MM.1S (cell line): ENCODE measurements around the gene RHOU.

Source experiments
- DNase-seq: peaks from one replicate; pipeline ENCODE4 v3.0.0-alpha.2; 2015
- H2AFZ ChIP-seq: fragments of 300-600 bp; sonication (generic); 2 replicates; pipeline ENCODE4 v1.6.0; 2016; ENCODE audit warnings: antibody characterized with exemption, low read length
- H3F3A ChIP-seq: fragments of 300-600 bp; sonication (generic); 2 replicates; pipeline ENCODE4 v1.6.1; 2016; ENCODE audit warnings: mild to moderate bottlenecking, antibody characterized with exemption, low read length, moderate library complexity, mixed read lengths; ENCODE audit not compliant: insufficient read depth
- H3K27ac ChIP-seq: fragments of 300-600 bp; sonication (generic); 2 replicates; pipeline ENCODE4 v1.5.1; 2016; ENCODE audit warnings: mild to moderate bottlenecking, low read length
- H3K27me3 ChIP-seq: fragments of 300-600 bp; sonication (generic); replicated peaks from 2 replicates; pipeline ENCODE4 v1.6.0; 2016; ENCODE audit warnings: low read length; ENCODE audit not compliant: insufficient read depth
- H3K36me3 ChIP-seq: fragments of 300-600 bp; sonication (generic); replicated peaks from 2 replicates; pipeline ENCODE4 v1.6.1; 2016; ENCODE audit warnings: mild to moderate bottlenecking, low read length, mixed read lengths; ENCODE audit not compliant: insufficient read depth
- H3K4me1 ChIP-seq: fragments of 300-600 bp; sonication (generic); 2 replicates; pipeline ENCODE4 v1.6.1; 2016; ENCODE audit warnings: low read length, mixed read lengths
- H3K4me2 ChIP-seq: fragments of 300-600 bp; sonication (generic); 2 replicates; pipeline ENCODE4 v1.6.0; 2016; ENCODE audit warnings: low read depth, low read length
- H3K4me3 ChIP-seq: fragments of 300-600 bp; sonication (generic); 2 replicates; pipeline ENCODE4 v1.5.1; 2016; ENCODE audit warnings: low read length, mixed read lengths
- H3K79me2 ChIP-seq: fragments of 300-600 bp; sonication (generic); 2 replicates; pipeline ENCODE4 v1.6.1; 2016; ENCODE audit warnings: mixed run types, low read length, mixed read lengths
- H3K9ac ChIP-seq: fragments of 300-600 bp; sonication (generic); 2 replicates; pipeline ENCODE4 v1.6.1; 2016; ENCODE audit warnings: low read length, mixed read lengths
- H3K9me2 ChIP-seq: fragments of 300-600 bp; sonication (generic); replicated peaks from 2 replicates; pipeline ENCODE4 v1.6.1; 2016; ENCODE audit warnings: mild to moderate bottlenecking, low read length, mixed read lengths; ENCODE audit not compliant: insufficient read depth
- H3K9me3 ChIP-seq: fragments of 300-600 bp; sonication (generic); replicated peaks from 2 replicates; pipeline ENCODE4 v1.6.1; 2016; ENCODE audit warnings: mild to moderate bottlenecking, low read length, mixed read lengths; ENCODE audit not compliant: insufficient read depth
- H4K20me1 ChIP-seq: fragments of 300-600 bp; sonication (generic); 2 replicates; pipeline ENCODE4 v1.6.1; 2016; ENCODE audit warnings: mild to moderate bottlenecking, low read length, moderate library complexity, mixed read lengths; ENCODE audit not compliant: insufficient read depth
- CTCF ChIP-seq: fragments of 300-600 bp; sonication (generic); IDR thresholded peaks from 2 replicates; pipeline ENCODE4 v1.5.1; 2016; ENCODE audit warnings: antibody characterized with exemption, low read length, mixed read lengths
- EZH2 ChIP-seq: fragments of 300-600 bp; sonication (generic); optimal IDR thresholded peaks from 2 replicates; pipeline ENCODE3; 2017; ENCODE audit warnings: low read depth, mild to moderate bottlenecking, antibody characterized with exemption, low read length, mixed read lengths
- EZH2phosphoT487 ChIP-seq: fragments of 300-600 bp; sonication (generic); IDR thresholded peaks from 2 replicates; pipeline ENCODE4 v1.6.1; 2018; ENCODE audit warnings: antibody characterized with exemption, low read length

The RHOU gene

GRCh38 chr1:228752675-228753265 lies 17.5 kb downstream of the RHOU start:
- H3F3A ChIP-seq: no peaks in the 10 kb centered on the region
- H4K20me1 ChIP-seq: no peaks in the 10 kb centered on the region
- H2AFZ ChIP-seq: no peak overlapping the region
- DNase-seq: no peak
- no peak overlapping the region for H3K4me2 ChIP-seq
- no peaks in the 10 kb centered on the region for H3K36me3 ChIP-seq
- H3K9me2 ChIP-seq: no peaks in the 10 kb centered on the region
- H3K79me2 ChIP-seq: no peaks in the 10 kb centered on the region
- H3K4me3 ChIP-seq: no peak overlapping the region
- no peak overlapping the region for H3K27ac ChIP-seq
- TF ChIP-seq CTCF: no peak
- no peak for TF ChIP-seq EZH2
- no peak for TF ChIP-seq EZH2phosphoT487
- no peaks in the 10 kb centered on the region for H3K27me3 ChIP-seq
- H3K9me3 ChIP-seq: no peaks in the 10 kb centered on the region
- H3K9ac ChIP-seq: no peak overlapping the region
- no peaks in the 10 kb centered on the region for H3K4me1 ChIP-seq

GRCh38 chr1:228753287-228753686 lies 18.0 kb downstream of the RHOU start:
- no peak overlapping the region for H3K4me3 ChIP-seq
- no peak overlapping the region for H2AFZ ChIP-seq
- H4K20me1 ChIP-seq: no peaks in the 10 kb centered on the region
- H3K4me1 ChIP-seq: no peaks in the 10 kb centered on the region
- H3K9ac ChIP-seq: no peak overlapping the region
- H3F3A ChIP-seq: no peaks in the 10 kb centered on the region
- H3K27ac ChIP-seq: no peak overlapping the region
- H3K79me2 ChIP-seq: no peaks in the 10 kb centered on the region
- TF ChIP-seq CTCF: no peak
- TF ChIP-seq EZH2phosphoT487: no peak
- TF ChIP-seq EZH2: no peak
- DNase-seq: no peak
- H3K36me3 ChIP-seq: no peaks in the 10 kb centered on the region
- no peak overlapping the region for H3K4me2 ChIP-seq
- no peaks in the 10 kb centered on the region for H3K9me3 ChIP-seq
- no peaks in the 10 kb centered on the region for H3K9me2 ChIP-seq
- no peaks in the 10 kb centered on the region for H3K27me3 ChIP-seq

GRCh38 chr1:228753786-228754360 lies 18.6 kb downstream of the RHOU start:
- no peak for DNase-seq
- H3K4me1 ChIP-seq: no peaks in the 10 kb centered on the region

More at GRCh38 chr1:228753786-228754360, 18.6 kb downstream of the RHOU start:
- no peaks in the 10 kb centered on the region for H3F3A ChIP-seq
- H3K4me3 ChIP-seq: no peak overlapping the region
- no peaks in the 10 kb centered on the region for H3K36me3 ChIP-seq
- H3K9me3 ChIP-seq: no peaks in the 10 kb centered on the region
- no peak overlapping the region for H3K9ac ChIP-seq
- no peak overlapping the region for H2AFZ ChIP-seq
- H3K79me2 ChIP-seq: no peaks in the 10 kb centered on the region
- no peaks in the 10 kb centered on the region for H3K27me3 ChIP-seq
- no peak overlapping the region for H3K27ac ChIP-seq
- no peak overlapping the region for H3K4me2 ChIP-seq
- H3K9me2 ChIP-seq: no peaks in the 10 kb centered on the region
- TF ChIP-seq EZH2 (no peak), CTCF (no peak), EZH2phosphoT487 (no peak)
- H4K20me1 ChIP-seq: no peaks in the 10 kb centered on the region
